GM12878 (cell line): ENCODE results near the gene PSMD3. TPM values are rescaled to one million over a fixed set of nuclear protein-coding genes. Genes with fewer than 3 reads are reported as not detected.

Source experiments
- BCL3 ChIP-seq: IDR thresholded peaks from 2 replicates; pipeline ENCODE4 v1.6.1; 2011; ENCODE audit warnings: borderline replicate concordance, low read depth, mild to moderate bottlenecking, moderate library complexity, low read length; ENCODE audit not compliant: insufficient read depth, poor library complexity, severe bottlenecking
- CHD2 ChIP-seq: IDR thresholded peaks from 2 replicates; pipeline ENCODE4 v1.6.1; 2011; ENCODE audit warnings: low read depth, low read length, improper control_type of control experiment, borderline replicate concordance
- E2F4 ChIP-seq: IDR thresholded peaks from 2 replicates; pipeline ENCODE4 v1.6.1; 2012; ENCODE audit warnings: low read depth, low read length, improper control_type of control experiment
- EGR1 ChIP-seq, 2 experiments: IDR thresholded peaks; 1 replicate in 1 of 2; 2 replicates in 1 of 2; pipeline ENCODE4 v1.6.1; 2011 to 2012; ENCODE audit warnings: low read depth in 2 of 2, low read length in 2 of 2, borderline replicate concordance in 1 of 2, mild to moderate bottlenecking in 1 of 2, moderate library complexity in 1 of 2
- IKZF2 ChIP-seq, 2 experiments: fragments of 450-650 bp; IDR thresholded peaks; 2 replicates each; pipeline ENCODE4 v1.6.1; 2017; ENCODE audit warnings: mild to moderate bottlenecking in 2 of 2, moderate library complexity in 2 of 2
- KAT2A ChIP-seq: conservative IDR thresholded peaks from 2 replicates; pipeline ENCODE4 v1.6.1; 2011; ENCODE audit warnings: low read depth, low read length; ENCODE audit not compliant: control insufficient read depth
- MEF2B ChIP-seq: fragments of 450-650 bp; IDR thresholded peaks from 2 replicates; pipeline ENCODE4 v1.6.1; 2018; ENCODE audit warnings: mild to moderate bottlenecking, moderate library complexity; ENCODE audit not compliant: partially characterized antibody, poor library complexity, severe bottlenecking
- NFXL1 ChIP-seq: fragments of 450-650 bp; IDR thresholded peaks from 2 replicates; pipeline ENCODE4 v1.6.1; 2017; ENCODE audit warnings: antibody characterized with exemption, mild to moderate bottlenecking, borderline replicate concordance
- NRF1 ChIP-seq: conservative IDR thresholded peaks from 2 replicates; pipeline ENCODE4 v1.6.1; 2011; ENCODE audit warnings: mild to moderate bottlenecking, low read depth, low read length, improper control_type of control experiment
- SPI1 ChIP-seq: IDR thresholded peaks from 2 replicates; pipeline ENCODE4 v1.6.1; 2011; ENCODE audit warnings: low read depth, mild to moderate bottlenecking, low read length, moderate library complexity, borderline replicate concordance; ENCODE audit not compliant: insufficient read depth
- ZBTB11 ChIP-seq: fragments of 450-650 bp; formaldehyde crosslinking; IDR thresholded peaks from 2 replicates; pipeline ENCODE4 v1.5.0; 2022; ENCODE audit warnings: mild to moderate bottlenecking, missing genetic modification characterization
- ZNF217 ChIP-seq: fragments of 450-650 bp; IDR thresholded peaks from 2 replicates; pipeline ENCODE4 v1.6.1; 2017; ENCODE audit warnings: antibody characterized with exemption, mild to moderate bottlenecking
- polyA plus RNA-seq, 11 experiments: library from polyadenylated mRNA; depleted of rRNA in 4 of 11; unstranded in 6 of 11; stranded (reverse) in 5 of 11; fragments of >200 nt; fragmentation: Nextera tagmentation in 4 of 11; fragmentation: Illumina TruSeq in 1 of 11; extraction: Ambion mirVana in 4 of 11; extraction: Trizol in 1 of 11; gene quantifications; 1 replicate in 1 of 11; 2 replicates in 10 of 11; pipeline versions ENCODE4 v1.2.1 to v1.2.3, GENCODE V29; 2011 to 2016; ENCODE audit warnings: inconsistent platforms in 2 of 11, missing spikeins in 2 of 11, low read depth in 1 of 11
- total RNA-seq, 4 experiments: library from RNA; depleted of rRNA in 3 of 4; stranded (reverse); fragments of >200 nt in 3 of 4; fragmentation: Illumina TruSeq in 1 of 4; extraction: Trizol in 1 of 4; gene quantifications; 2 replicates each; pipeline versions ENCODE4 v1.2.1 to v1.2.3, GENCODE V29; 2013 to 2021

PSMD3 gene
- total and polyA plus RNA-seq, 10 of the 15 experiments (the other 5 are each of a cell fraction or from before 2014, with no cell fraction given), result 2.2 to 192 (median 129) TPM

GRCh38 chr17:39980351-39981206, at the start of gene PSMD3 (continued):
- TF ChIP-seq MEF2B (peak; percentile 31), NRF1 (no peak; the same call in 1 of the 2 replicates), EGR1 (IDR thresholded peaks at IDR 0.05; ENCODE audit: borderline replicate concordance in 1 of 2, low read depth in 2 of 2, low read length in 2 of 2) (peak in 1 of 2 experiments; percentile 53; a peak in 1 of 3 replicates), KAT2A (no peak), BCL3 (no peak), E2F4 (no peak), ZBTB11 (CRISPR knock-in tag) (no peak), CHD2 (no peak), ZNF217 (no peak), NFXL1 (no peak), IKZF2 (IDR thresholded peaks at IDR 0.05) (peak; percentile 50 to 61; a peak in 2 of 4 replicates), SPI1 (no peak)
